Smooth muscle cell (in vitro differentiated cells): ENCODE data around the gene STOML2. TPM values are rescaled to one million over a fixed set of nuclear protein-coding genes. Genes with fewer than 3 reads are reported as not detected.

Experiments
- DNase-seq: peaks from one replicate; lab custom pipeline; 2025; ENCODE audit not compliant: unreplicated experiment; lab: John Stamatoyannopoulos, UW
- H2AFZ ChIP-seq: fragments of 200-600 bp; sonication (generic); 2 replicates; pipeline ENCODE4 v1.6.0; 2016; ENCODE audit warnings: antibody characterized with exemption, low read depth, mild to moderate bottlenecking
- H3F3A ChIP-seq: fragments of 200-600 bp; sonication (generic); 2 replicates; pipeline ENCODE4 v1.6.0; 2017; ENCODE audit warnings: antibody characterized with exemption, low read depth
- H3K27ac ChIP-seq: fragments of 200-600 bp; sonication (generic); 2 replicates; pipeline ENCODE4 v1.5.1; 2016; ENCODE audit warnings: low read depth, mild to moderate bottlenecking
- H3K27me3 ChIP-seq: fragments of 200-600 bp; sonication (generic); 2 replicates; pipeline ENCODE4 v1.6.1; 2016; ENCODE audit warnings: low read depth, mild to moderate bottlenecking
- H3K36me3 ChIP-seq: fragments of 200-600 bp; sonication (generic); 2 replicates; pipeline ENCODE4 v1.5.1; 2016; ENCODE audit warnings: low read depth
- H3K4me1 ChIP-seq: fragments of 200-600 bp; sonication (generic); 2 replicates; pipeline ENCODE4 v1.5.1; 2016; ENCODE audit warnings: low read depth
- H3K4me2 ChIP-seq: fragments of 200-600 bp; sonication (generic); 2 replicates; pipeline ENCODE4 v1.6.0; 2016; ENCODE audit warnings: mild to moderate bottlenecking
- H3K4me3 ChIP-seq: fragments of 200-600 bp; sonication (generic); 2 replicates; pipeline ENCODE4 v1.5.1; 2016; ENCODE audit warnings: mild to moderate bottlenecking
- H3K79me2 ChIP-seq: fragments of 200-600 bp; sonication (generic); 2 replicates; pipeline ENCODE4 v1.6.0; 2016; ENCODE audit warnings: low read depth, mild to moderate bottlenecking
- H3K9ac ChIP-seq: fragments of 200-600 bp; sonication (generic); 2 replicates; pipeline ENCODE4 v1.6.0; 2016; ENCODE audit warnings: low read depth
- H3K9me3 ChIP-seq: fragments of 200-600 bp; sonication (generic); replicated peaks from 2 replicates; pipeline ENCODE4 v1.5.1; 2016; ENCODE audit warnings: low read depth
- H4K20me1 ChIP-seq: fragments of 200-600 bp; sonication (generic); 2 replicates; pipeline ENCODE4 v1.6.0; 2016; ENCODE audit warnings: low read depth
- WGBS: methylation state at CpG from one replicate; pipeline ENCODE4 v1.1.7; 2016; ENCODE audit warnings: low lambda C conversion rate; 5-methylcytosine and 5-hydroxymethylcytosine counted together
- polyA plus RNA-seq: library from polyadenylated mRNA; unstranded; fragments of >200 nt; fragmentation: Nextera tagmentation; extraction: Ambion mirVana; gene quantifications from 2 replicates; pipeline ENCODE4 v1.2.1, GENCODE V29; 2016
- total RNA-seq: library from RNA; depleted of rRNA; stranded (reverse); fragments of >200 nt; gene quantifications from 2 replicates; pipeline ENCODE4 v1.2.3, GENCODE V29; 2014
- TF ChIP-seq, protein P1 (sequence below): fragments of 200-600 bp; sonication (generic); IDR thresholded peaks from 2 replicates; pipeline ENCODE4 v1.5.1; 2017; ENCODE audit warnings: borderline replicate concordance, mild to moderate bottlenecking, antibody characterized with exemption; ENCODE audit not compliant: insufficient read depth, poor library complexity, severe bottlenecking

STOML2 gene
- total and polyA plus RNA-seq, 2 experiments from 2014 or later, result 70.8 to 125 TPM

DNA sequence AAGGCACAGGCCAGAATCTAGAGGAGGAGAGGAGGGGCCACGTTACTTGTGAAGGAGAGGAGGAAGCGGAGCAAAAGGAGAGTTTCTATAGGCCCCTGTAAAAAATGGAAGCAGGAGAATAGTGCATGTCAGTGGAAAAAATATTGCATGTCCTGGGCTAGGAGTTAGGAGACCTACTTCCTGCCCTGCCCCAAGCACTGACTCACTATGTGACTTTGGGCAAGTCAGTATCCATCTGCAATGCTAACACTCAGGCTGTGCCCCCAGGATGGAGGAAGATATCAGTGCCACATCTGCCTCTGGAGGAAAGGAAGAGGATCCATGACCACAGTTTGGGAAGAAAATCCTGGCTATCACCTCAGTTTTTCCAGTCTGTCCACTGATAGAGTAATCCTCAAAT, 13.5 kb downstream of the STOML2 start:
- 92% methylated on average over 2 of the region's 2 CpGs for WGBS
- Histone ChIP-seq H4K20me1 (no peaks in the 10 kb centered on the region), H3K79me2 (no peaks in the 10 kb centered on the region), H3K36me3 (peaks cover 3% of the 10 kb centered on the region), H3K4me3 (no peak overlapping the region), H3F3A (no peaks in the 10 kb centered on the region), H3K27me3 (no peaks in the 10 kb centered on the region), H3K4me2 (no peak overlapping the region), H3K27ac (no peak overlapping the region), H3K4me1 (no peaks in the 10 kb centered on the region), H3K9ac (no peak overlapping the region), H3K9me3 (no peaks in the 10 kb centered on the region), H2AFZ (no peak overlapping the region)
- TF ChIP-seq, protein P1, sequence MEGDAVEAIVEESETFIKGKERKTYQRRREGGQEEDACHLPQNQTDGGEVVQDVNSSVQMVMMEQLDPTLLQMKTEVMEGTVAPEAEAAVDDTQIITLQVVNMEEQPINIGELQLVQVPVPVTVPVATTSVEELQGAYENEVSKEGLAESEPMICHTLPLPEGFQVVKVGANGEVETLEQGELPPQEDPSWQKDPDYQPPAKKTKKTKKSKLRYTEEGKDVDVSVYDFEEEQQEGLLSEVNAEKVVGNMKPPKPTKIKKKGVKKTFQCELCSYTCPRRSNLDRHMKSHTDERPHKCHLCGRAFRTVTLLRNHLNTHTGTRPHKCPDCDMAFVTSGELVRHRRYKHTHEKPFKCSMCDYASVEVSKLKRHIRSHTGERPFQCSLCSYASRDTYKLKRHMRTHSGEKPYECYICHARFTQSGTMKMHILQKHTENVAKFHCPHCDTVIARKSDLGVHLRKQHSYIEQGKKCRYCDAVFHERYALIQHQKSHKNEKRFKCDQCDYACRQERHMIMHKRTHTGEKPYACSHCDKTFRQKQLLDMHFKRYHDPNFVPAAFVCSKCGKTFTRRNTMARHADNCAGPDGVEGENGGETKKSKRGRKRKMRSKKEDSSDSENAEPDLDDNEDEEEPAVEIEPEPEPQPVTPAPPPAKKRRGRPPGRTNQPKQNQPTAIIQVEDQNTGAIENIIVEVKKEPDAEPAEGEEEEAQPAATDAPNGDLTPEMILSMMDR, result no peak
- no peak for DNase-seq

DNA sequence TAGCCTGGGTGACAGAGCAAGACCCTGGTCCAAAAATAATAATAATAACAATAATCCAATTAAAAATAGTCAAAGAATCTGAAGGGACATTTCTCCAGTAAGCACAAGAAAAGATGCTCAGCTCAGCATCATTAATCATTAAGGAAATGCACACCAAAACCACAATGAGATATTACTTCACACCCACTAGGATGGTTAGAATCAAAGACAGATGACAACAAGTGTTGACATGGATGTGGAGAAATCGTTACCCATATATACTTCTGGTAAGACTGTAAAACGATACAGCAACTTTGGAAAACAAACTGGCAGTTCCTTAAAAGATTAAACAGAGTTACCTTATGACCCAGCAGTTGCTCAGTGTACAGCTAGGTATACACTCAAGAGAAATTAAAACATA, 17.9 kb downstream of the STOML2 start:
- Histone ChIP-seq H3K4me1 (no peaks in the 10 kb centered on the region), H2AFZ (no peak overlapping the region), H3K4me2 (no peak overlapping the region), H4K20me1 (no peaks in the 10 kb centered on the region), H3K4me3 (no peak overlapping the region), H3K79me2 (no peaks in the 10 kb centered on the region), H3F3A (peaks cover 4% of the 10 kb centered on the region), H3K36me3 (peaks cover under 1% of the 10 kb centered on the region), H3K9me3 (no peaks in the 10 kb centered on the region), H3K9ac (no peak overlapping the region), H3K27ac (no peak overlapping the region), H3K27me3 (no peaks in the 10 kb centered on the region)
- 88% methylated on average over 2 of the region's 2 CpGs for WGBS
- TF ChIP-seq, protein P1, result no peak
- DNase-seq, result no peak

GRCh38 chr9:35079426-35080341, 23.2 kb downstream of the STOML2 start, which contains the start of gene FANCG:
TSS of gene FANCG (minus strand) at chr9:35079942. CDS start at chr9:35079524, 418 bp downstream.
- Histone ChIP-seq H3K9ac (peak within 1 kb of the TSS; percentile 53), H3K27me3 (no peaks in the 10 kb centered on the region), H3K4me2 (peak within 1 kb of the TSS; percentile 90), H2AFZ (peak within 1 kb of the TSS; percentile 85), H3K27ac (peak within 1 kb of the TSS; percentile 28), H3F3A (peaks cover 10% of the 10 kb centered on the region), H4K20me1 (no peaks in the 10 kb centered on the region), H3K4me3 (peak within 1 kb of the TSS; percentile 74), H3K9me3 (no peaks in the 10 kb centered on the region), H3K36me3 (no peaks in the 10 kb centered on the region), H3K4me1 (peaks cover 12% of the 10 kb centered on the region), H3K79me2 (peaks cover 25% of the 10 kb centered on the region)
- 1% methylated on average over 64 of the region's 67 CpGs for WGBS
- DNase-seq, result peak; percentile 91
- TF ChIP-seq, protein P1, result no peak

GRCh38 chr9:35079041-35079425, 23.9 kb downstream of the STOML2 start:
- Histone ChIP-seq H3K9ac (peak overlapping the region; percentile 53), H3K4me1 (peaks cover 12% of the 10 kb centered on the region), H2AFZ (peak overlapping the region; percentile 85), H3F3A (peaks cover 10% of the 10 kb centered on the region), H3K36me3 (no peaks in the 10 kb centered on the region), H4K20me1 (no peaks in the 10 kb centered on the region), H3K4me2 (peak overlapping the region; percentile 90), H3K27me3 (no peaks in the 10 kb centered on the region), H3K27ac (peak overlapping the region; percentile 28), H3K79me2 (peaks cover 25% of the 10 kb centered on the region), H3K9me3 (no peaks in the 10 kb centered on the region), H3K4me3 (peak overlapping the region; percentile 74)
- TF ChIP-seq, protein P1, result no peak
- DNase-seq, result no peak
- 11% methylated on average over 10 of the region's 10 CpGs for WGBS
